ENCODE results near the gene C3orf70.

C3orf70 gene

DNA sequence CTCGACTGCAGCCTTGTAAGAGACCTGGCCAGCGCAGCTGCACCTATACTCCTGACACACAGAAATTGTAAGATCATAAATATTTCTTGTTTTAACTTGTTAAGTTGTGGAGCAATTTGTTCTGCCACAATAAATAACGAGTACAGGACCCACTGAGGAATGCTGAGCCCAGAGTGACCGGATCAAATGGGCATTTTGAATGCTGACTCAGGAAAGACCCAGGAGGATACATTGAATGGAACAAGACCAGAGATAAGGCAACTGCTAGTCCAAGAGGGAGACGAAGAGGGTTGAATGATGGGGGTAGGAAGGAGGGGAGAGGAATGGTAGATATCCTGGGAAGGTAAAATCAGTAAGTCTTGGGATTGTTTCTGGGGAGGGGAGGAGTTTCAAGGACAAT lies 8.9 kb upstream of the C3orf70 start:
- H3K4me3 Mint-ChIP-seq, result no peak overlapping the region
- no peaks in the 10 kb centered on the region for H3K36me3 Mint-ChIP-seq (ENCODE audit: low read depth)
- no peak for DNase-seq
- H3K27ac Mint-ChIP-seq, result no peak overlapping the region
- H3K9me3 Mint-ChIP-seq, result no peaks in the 10 kb centered on the region
- peaks cover 42% of the 10 kb centered on the region for H3K27me3 Mint-ChIP-seq
- no peaks in the 10 kb centered on the region for H3K4me1 Mint-ChIP-seq (ENCODE audit: low read depth)

- Mint-ChIP-seq H3K9me3 (no peaks in the 10 kb centered on the region), H3K27me3 (peaks cover 34% of the 10 kb centered on the region), H3K4me1 (ENCODE audit: low read depth) (peaks cover 3% of the 10 kb centered on the region), H3K4me3 (no peak overlapping the region), H3K27ac (no peak overlapping the region), H3K36me3 (ENCODE audit: low read depth) (no peaks in the 10 kb centered on the region)
- DNase-seq, result no peak
Observed at GRCh38 chr3:185157347-185157746, 4.5 kb upstream of the C3orf70 start.

DNA sequence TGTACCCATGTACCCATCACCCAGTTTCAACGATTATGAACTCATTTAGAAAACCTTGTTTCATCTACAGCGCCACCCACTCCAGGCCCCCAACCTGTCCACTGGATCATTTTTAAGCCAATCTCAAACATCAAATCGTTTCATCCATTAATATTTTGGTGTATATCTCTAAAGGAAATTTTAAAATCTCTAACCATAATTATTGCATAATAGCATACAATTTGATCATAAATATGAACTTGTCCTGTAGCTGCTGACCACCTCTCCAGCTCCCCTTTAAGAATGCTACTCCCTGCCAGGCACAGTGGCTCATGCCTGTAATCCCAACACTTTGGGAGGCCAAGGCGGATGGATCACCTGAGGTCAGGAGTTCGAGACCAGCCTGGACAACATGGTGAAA lies 2.8 kb upstream of the C3orf70 start:
- Mint-ChIP-seq H3K9me3 (no peaks in the 10 kb centered on the region), H3K27me3 (peaks cover 44% of the 10 kb centered on the region), H3K27ac (no peak overlapping the region), H3K4me1 (ENCODE audit: low read depth) (peaks cover 6% of the 10 kb centered on the region), H3K36me3 (ENCODE audit: low read depth) (no peaks in the 10 kb centered on the region), H3K4me3 (no peak overlapping the region)
- no peak for DNase-seq

- no peak for DNase-seq
- H3K27me3 Mint-ChIP-seq, result peaks cover 48% of the 10 kb centered on the region
- H3K4me1 Mint-ChIP-seq (ENCODE audit: low read depth), result peaks cover 6% of the 10 kb centered on the region
- H3K36me3 Mint-ChIP-seq (ENCODE audit: low read depth), result no peaks in the 10 kb centered on the region
- no peaks in the 10 kb centered on the region for H3K9me3 Mint-ChIP-seq
- H3K27ac Mint-ChIP-seq, result no peak overlapping the region
- no peak overlapping the region for H3K4me3 Mint-ChIP-seq
Observed at GRCh38 chr3:185153861-185154629, 1.2 kb upstream of the C3orf70 start.

GRCh38 chr3:185153171-185153771 lies 411 bp upstream of the C3orf70 start:
- Mint-ChIP-seq H3K9me3 (no peaks in the 10 kb centered on the region), H3K36me3 (ENCODE audit: low read depth) (no peaks in the 10 kb centered on the region), H3K27me3 (peaks cover 46% of the 10 kb centered on the region), H3K4me1 (ENCODE audit: low read depth) (peaks cover 6% of the 10 kb centered on the region), H3K27ac (peak overlapping the region; percentile 50), H3K4me3 (peak overlapping the region; percentile 74)
- peak; percentile 42 for DNase-seq

- DNase-seq, result no peak
- peak overlapping the region; percentile 67 for H3K4me3 Mint-ChIP-seq
- no peak overlapping the region for H3K27ac Mint-ChIP-seq
- no peaks in the 10 kb centered on the region for H3K9me3 Mint-ChIP-seq
- H3K36me3 Mint-ChIP-seq (ENCODE audit: low read depth), result no peaks in the 10 kb centered on the region
- peaks cover 39% of the 10 kb centered on the region for H3K27me3 Mint-ChIP-seq
- peaks cover 6% of the 10 kb centered on the region for H3K4me1 Mint-ChIP-seq (ENCODE audit: low read depth)
Observed at GRCh38 chr3:185151964-185152409, 873 bp downstream of the C3orf70 start.

- Mint-ChIP-seq H3K27ac (no peak overlapping the region), H3K27me3 (peaks cover 34% of the 10 kb centered on the region), H3K36me3 (ENCODE audit: low read depth) (no peaks in the 10 kb centered on the region), H3K9me3 (no peaks in the 10 kb centered on the region), H3K4me3 (no peak overlapping the region), H3K4me1 (ENCODE audit: low read depth) (peaks cover 6% of the 10 kb centered on the region)
- DNase-seq, result no peak
Observed at GRCh38 chr3:185151101-185151963, 1.5 kb downstream of the C3orf70 start.

DNA sequence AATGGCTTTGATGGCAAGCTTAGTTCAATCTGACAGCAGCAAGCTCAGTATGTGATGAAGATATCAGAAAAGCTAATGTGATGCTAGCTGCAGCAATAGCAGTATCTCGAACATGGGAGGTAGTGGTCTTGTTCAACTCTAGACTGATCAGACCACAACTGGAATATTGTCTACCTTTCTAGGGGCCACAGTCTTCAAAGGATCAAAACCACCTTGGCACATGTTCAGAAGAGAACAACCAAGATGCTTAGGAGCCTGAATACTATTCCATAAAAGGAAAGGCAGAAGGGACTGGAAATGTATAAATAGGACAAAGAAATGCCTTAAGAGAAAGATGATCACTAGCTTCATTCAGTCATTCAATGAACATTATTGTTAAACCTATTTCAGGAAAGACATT lies 2.3 kb downstream of the C3orf70 start:
- no peak overlapping the region for H3K27ac Mint-ChIP-seq
- peaks cover 6% of the 10 kb centered on the region for H3K4me1 Mint-ChIP-seq (ENCODE audit: low read depth)
- DNase-seq, result no peak
- no peak overlapping the region for H3K4me3 Mint-ChIP-seq
- H3K9me3 Mint-ChIP-seq, result no peaks in the 10 kb centered on the region
- no peaks in the 10 kb centered on the region for H3K36me3 Mint-ChIP-seq (ENCODE audit: low read depth)
- peaks cover 36% of the 10 kb centered on the region for H3K27me3 Mint-ChIP-seq

- Mint-ChIP-seq H3K9me3 (no peaks in the 10 kb centered on the region), H3K27ac (no peak overlapping the region), H3K27me3 (peaks cover 36% of the 10 kb centered on the region), H3K4me1 (ENCODE audit: low read depth) (peaks cover 6% of the 10 kb centered on the region), H3K4me3 (no peak overlapping the region), H3K36me3 (ENCODE audit: low read depth) (no peaks in the 10 kb centered on the region)
- no peak for DNase-seq
Observed at GRCh38 chr3:185149591-185149990, 3.3 kb downstream of the C3orf70 start.

GRCh38 chr3:185145511-185145910 lies 7.3 kb downstream of the C3orf70 start:
- Mint-ChIP-seq H3K9me3 (no peaks in the 10 kb centered on the region), H3K4me1 (ENCODE audit: low read depth) (no peaks in the 10 kb centered on the region), H3K27me3 (peaks cover 16% of the 10 kb centered on the region), H3K36me3 (ENCODE audit: low read depth) (no peaks in the 10 kb centered on the region), H3K27ac (no peak overlapping the region), H3K4me3 (no peak overlapping the region)
- no peak for DNase-seq

DNA sequence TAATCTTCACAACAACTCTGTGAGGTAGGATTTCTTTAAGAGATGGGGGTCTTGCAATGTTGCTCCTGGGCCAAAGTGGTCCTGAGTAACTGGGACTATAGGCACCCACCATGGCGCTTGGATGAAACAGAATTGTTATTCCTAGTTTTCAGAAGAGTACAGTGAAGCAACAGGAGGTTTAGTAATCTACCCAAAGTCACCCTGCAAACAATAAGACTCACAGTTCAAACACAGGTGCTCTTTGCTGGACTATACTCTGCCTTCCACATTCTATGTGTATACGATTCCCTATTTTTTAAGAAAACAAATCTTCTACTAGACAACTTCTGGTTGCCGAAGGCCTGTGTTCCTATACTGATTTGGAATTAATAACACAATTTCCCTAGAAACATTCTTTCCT lies 8.1 kb downstream of the C3orf70 start:
- Mint-ChIP-seq H3K4me3 (no peak overlapping the region), H3K27me3 (peaks cover 13% of the 10 kb centered on the region), H3K27ac (no peak overlapping the region), H3K36me3 (ENCODE audit: low read depth) (no peaks in the 10 kb centered on the region), H3K4me1 (ENCODE audit: low read depth) (no peaks in the 10 kb centered on the region), H3K9me3 (no peaks in the 10 kb centered on the region)
- DNase-seq, result no peak

- Mint-ChIP-seq H3K4me3 (no peak overlapping the region), H3K9me3 (no peaks in the 10 kb centered on the region), H3K4me1 (ENCODE audit: low read depth) (no peaks in the 10 kb centered on the region), H3K27ac (no peak overlapping the region), H3K27me3 (peaks cover 23% of the 10 kb centered on the region), H3K36me3 (ENCODE audit: low read depth) (no peaks in the 10 kb centered on the region)
- DNase-seq, result no peak
Observed at GRCh38 chr3:185137821-185138220, 15.0 kb downstream of the C3orf70 start.

GRCh38 chr3:185134509-185134908 lies 18.4 kb downstream of the C3orf70 start:
- Mint-ChIP-seq H3K27me3 (peaks cover 31% of the 10 kb centered on the region), H3K4me1 (ENCODE audit: low read depth) (no peaks in the 10 kb centered on the region), H3K27ac (no peak overlapping the region)

GRCh38 chr3:185131602-185132256 lies 21.1 kb downstream of the C3orf70 start:
- H3K36me3 Mint-ChIP-seq (ENCODE audit: low read depth), result no peaks in the 10 kb centered on the region
- H3K4me1 Mint-ChIP-seq (ENCODE audit: low read depth), result no peaks in the 10 kb centered on the region
- H3K4me3 Mint-ChIP-seq, result no peak overlapping the region
- no peaks in the 10 kb centered on the region for H3K9me3 Mint-ChIP-seq
- no peak overlapping the region for H3K27ac Mint-ChIP-seq
- H3K27me3 Mint-ChIP-seq, result peaks cover 23% of the 10 kb centered on the region
- DNase-seq, result no peak

More at GRCh38 chr3:185134509-185134908, 18.4 kb downstream of the C3orf70 start:
- H3K36me3 Mint-ChIP-seq (ENCODE audit: low read depth), result no peaks in the 10 kb centered on the region
- no peaks in the 10 kb centered on the region for H3K9me3 Mint-ChIP-seq
- no peak overlapping the region for H3K4me3 Mint-ChIP-seq
- no peak for DNase-seq
